MM.1S (cell line): Measurements from ENCODE around the gene CUL3.

Experiments
- EZH2 ChIP-seq: fragments of 300-600 bp; sonication (generic); optimal IDR thresholded peaks from 2 replicates; pipeline ENCODE3; 2017; ENCODE audit warnings: low read depth, mild to moderate bottlenecking, antibody characterized with exemption, low read length, mixed read lengths
- EZH2phosphoT487 ChIP-seq: fragments of 300-600 bp; sonication (generic); IDR thresholded peaks from 2 replicates; pipeline ENCODE4 v1.6.1; 2018; ENCODE audit warnings: antibody characterized with exemption, low read length
- TF ChIP-seq, protein P1 (sequence below): fragments of 300-600 bp; sonication (generic); IDR thresholded peaks from 2 replicates; pipeline ENCODE4 v1.5.1; 2016; ENCODE audit warnings: antibody characterized with exemption, low read length, mixed read lengths

- TF ChIP-seq, protein P1, sequence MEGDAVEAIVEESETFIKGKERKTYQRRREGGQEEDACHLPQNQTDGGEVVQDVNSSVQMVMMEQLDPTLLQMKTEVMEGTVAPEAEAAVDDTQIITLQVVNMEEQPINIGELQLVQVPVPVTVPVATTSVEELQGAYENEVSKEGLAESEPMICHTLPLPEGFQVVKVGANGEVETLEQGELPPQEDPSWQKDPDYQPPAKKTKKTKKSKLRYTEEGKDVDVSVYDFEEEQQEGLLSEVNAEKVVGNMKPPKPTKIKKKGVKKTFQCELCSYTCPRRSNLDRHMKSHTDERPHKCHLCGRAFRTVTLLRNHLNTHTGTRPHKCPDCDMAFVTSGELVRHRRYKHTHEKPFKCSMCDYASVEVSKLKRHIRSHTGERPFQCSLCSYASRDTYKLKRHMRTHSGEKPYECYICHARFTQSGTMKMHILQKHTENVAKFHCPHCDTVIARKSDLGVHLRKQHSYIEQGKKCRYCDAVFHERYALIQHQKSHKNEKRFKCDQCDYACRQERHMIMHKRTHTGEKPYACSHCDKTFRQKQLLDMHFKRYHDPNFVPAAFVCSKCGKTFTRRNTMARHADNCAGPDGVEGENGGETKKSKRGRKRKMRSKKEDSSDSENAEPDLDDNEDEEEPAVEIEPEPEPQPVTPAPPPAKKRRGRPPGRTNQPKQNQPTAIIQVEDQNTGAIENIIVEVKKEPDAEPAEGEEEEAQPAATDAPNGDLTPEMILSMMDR: no peak
- TF ChIP-seq EZH2 (no peak), EZH2phosphoT487 (no peak)
These were observed 71.2 kb downstream of the CUL3 start for GRCh38 chr2:224513991-224514390.
